Esophagus squamous epithelium (tissue), 5 donors: ENCODE data around the gene THADA. TPM values are rescaled to one million over a fixed set of nuclear protein-coding genes. Genes with fewer than 3 reads are reported as not detected.

Experiments
- DNase-seq: peaks from one replicate; lab custom pipeline; 2025; lab: John Stamatoyannopoulos, UW
- H3K27ac ChIP-seq, 4 donors: fragments of 200-600 bp; sonication (generic); one replicate each; pipeline ENCODE4 v1.5.1; 2016 to 2019; ENCODE audit warnings: mild to moderate bottlenecking in 1 of 4
- H3K27me3 ChIP-seq, 4 donors: fragments of 200-600 bp; sonication (generic); 1 replicate in 3 of 4; 2 replicates in 1 of 4; pipeline versions ENCODE4 v1.5.1 to v1.6.0; 2017 to 2021; ENCODE audit warnings: antibody characterized with exemption in 1 of 4
- H3K36me3 ChIP-seq, 3 donors: fragments of 200-600 bp; sonication (generic); one replicate each; pipeline ENCODE4 v1.5.1; 2016 to 2019
- H3K4me1 ChIP-seq, 3 donors: fragments of 200-600 bp; sonication (generic); one replicate each; pipeline ENCODE4 v1.5.1; 2017 to 2019
- H3K4me3 ChIP-seq, 4 donors: fragments of 200-600 bp; sonication (generic); 1 replicate in 3 of 4; 2 replicates in 1 of 4; pipeline ENCODE4 v1.5.1; 2016 to 2019; ENCODE audit warnings: mild to moderate bottlenecking in 2 of 4, moderate library complexity in 1 of 4
- H3K9me3 ChIP-seq, 3 donors: fragments of 200-600 bp; sonication (generic); one replicate each; pipeline ENCODE4 v1.5.1; 2016 to 2019
- POLR2A ChIP-seq, 4 donors: fragments of 450-650 bp; IDR thresholded peaks; one replicate each; pipeline ENCODE4 v1.6.1; 2017; ENCODE audit warnings: antibody characterized with exemption in 4 of 4, mild to moderate bottlenecking in 4 of 4, moderate library complexity in 3 of 4
- WGBS, 2 donors: methylation state at CpG; one replicate each; pipeline ENCODE4 v1.1.5; 2018; 5-methylcytosine and 5-hydroxymethylcytosine counted together
- intact Hi-C: fragments of 100-400 bp; cut with DNase I; formaldehyde crosslinking; loops from one replicate; pipeline ENCODE4 v1.15.0; 2022
- total RNA-seq, 4 donors: library from RNA; depleted of rRNA; stranded (reverse); fragments of >200 nt; gene quantifications; one replicate each; pipeline ENCODE4 v1.1.0, GENCODE V29; 2016
- TF ChIP-seq, protein P1 (sequence below), 6 experiments: fragments of 450-650 bp in 4 of 6; fragments of 200-600 bp in 2 of 6; sonication (generic) in 2 of 6; IDR thresholded peaks; one replicate each; pipeline ENCODE4 v1.5.1; 2016 to 2019; ENCODE audit warnings: antibody characterized with exemption in 6 of 6, mild to moderate bottlenecking in 4 of 6, moderate library complexity in 4 of 6
- donor health status: DM: yes; HTN: yes; CAD: no.

The THADA gene
- total RNA-seq, 4 donors from 2014 or later: 14.0 to 32.2 (median 21.0) TPM

DNA sequence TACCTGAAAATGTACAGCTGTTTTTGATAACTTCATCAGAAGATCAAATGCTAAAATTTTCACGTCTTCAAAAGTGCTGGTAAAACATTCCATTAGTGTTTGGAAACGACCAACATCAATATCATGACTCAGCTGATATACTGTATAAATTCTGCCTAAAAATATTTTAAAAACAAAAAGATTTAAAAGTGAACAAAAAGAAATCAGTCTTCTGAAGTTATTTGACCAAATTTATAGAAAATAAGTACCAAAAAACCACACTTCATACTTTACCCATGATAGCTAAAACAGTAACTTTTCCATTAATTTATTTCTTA is 35.6 kb downstream of the THADA start:
- intact Hi-C loops: no loop called here
- H3K4me3 ChIP-seq: no peak overlapping the region
- H3K36me3 ChIP-seq: peaks cover 0 to 84% (median 4%) of the 10 kb centered on the region in 3 donors
- H3K4me1 ChIP-seq: no peaks in the 10 kb centered on the region
- H3K9me3 ChIP-seq: no peaks in the 10 kb centered on the region
- 75% methylated on average over 2 of the region's 2 CpGs for WGBS, 2 donors
- H3K27me3 ChIP-seq: no peaks in the 10 kb centered on the region
- no peak overlapping the region for H3K27ac ChIP-seq
- no peak for DNase-seq
- TF ChIP-seq, protein P1, sequence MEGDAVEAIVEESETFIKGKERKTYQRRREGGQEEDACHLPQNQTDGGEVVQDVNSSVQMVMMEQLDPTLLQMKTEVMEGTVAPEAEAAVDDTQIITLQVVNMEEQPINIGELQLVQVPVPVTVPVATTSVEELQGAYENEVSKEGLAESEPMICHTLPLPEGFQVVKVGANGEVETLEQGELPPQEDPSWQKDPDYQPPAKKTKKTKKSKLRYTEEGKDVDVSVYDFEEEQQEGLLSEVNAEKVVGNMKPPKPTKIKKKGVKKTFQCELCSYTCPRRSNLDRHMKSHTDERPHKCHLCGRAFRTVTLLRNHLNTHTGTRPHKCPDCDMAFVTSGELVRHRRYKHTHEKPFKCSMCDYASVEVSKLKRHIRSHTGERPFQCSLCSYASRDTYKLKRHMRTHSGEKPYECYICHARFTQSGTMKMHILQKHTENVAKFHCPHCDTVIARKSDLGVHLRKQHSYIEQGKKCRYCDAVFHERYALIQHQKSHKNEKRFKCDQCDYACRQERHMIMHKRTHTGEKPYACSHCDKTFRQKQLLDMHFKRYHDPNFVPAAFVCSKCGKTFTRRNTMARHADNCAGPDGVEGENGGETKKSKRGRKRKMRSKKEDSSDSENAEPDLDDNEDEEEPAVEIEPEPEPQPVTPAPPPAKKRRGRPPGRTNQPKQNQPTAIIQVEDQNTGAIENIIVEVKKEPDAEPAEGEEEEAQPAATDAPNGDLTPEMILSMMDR (IDR thresholded peaks at IDR 0.05): no peak
- no peak for TF ChIP-seq POLR2A (IDR thresholded peaks at IDR 0.05)

DNA sequence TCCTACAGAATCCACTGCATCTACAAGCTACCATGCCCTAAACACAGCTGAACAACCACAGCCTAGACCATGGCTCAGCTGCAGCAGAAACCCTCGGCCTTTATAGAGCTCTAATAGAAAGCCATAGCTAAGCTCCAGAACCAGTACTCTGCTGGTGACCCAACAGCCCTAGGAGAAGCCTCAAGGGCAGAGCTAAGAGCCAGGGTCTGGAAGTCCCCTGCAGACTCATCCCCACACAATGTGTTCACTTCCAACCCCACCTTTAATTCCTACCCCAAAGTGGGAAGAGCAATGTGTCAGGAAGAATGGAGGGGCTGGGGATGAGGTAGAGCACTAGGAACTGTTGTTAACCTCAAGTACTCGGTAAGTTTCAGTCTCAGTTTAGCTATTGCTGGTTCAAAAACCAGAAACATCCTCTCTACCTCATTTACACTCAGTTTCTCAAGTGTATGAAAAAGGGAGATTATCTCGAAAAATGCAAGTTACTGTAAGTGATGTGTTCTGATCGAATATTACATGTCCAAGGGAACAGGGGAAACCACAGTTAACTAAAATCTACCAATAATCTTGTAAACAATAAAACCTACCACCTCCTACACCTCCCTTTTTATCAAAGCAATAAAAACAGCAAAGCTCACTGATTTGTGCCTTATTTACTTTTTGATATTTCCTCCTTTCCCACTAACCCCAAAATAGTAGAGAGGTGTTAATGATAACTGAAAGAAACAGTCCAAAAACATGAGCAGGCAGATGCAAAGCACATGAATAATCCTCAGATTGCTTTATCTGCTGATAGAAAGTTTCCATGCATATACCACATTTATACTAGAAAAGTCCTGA is 36.2 kb downstream of the THADA start:
- H3K4me3 ChIP-seq: no peak overlapping the region
- no peaks in the 10 kb centered on the region for H3K27me3 ChIP-seq
- 83 to 92% methylated on average over 3 to 4 of the region's 4 CpGs for WGBS, 2 donors
- intact Hi-C loops: no loop called here
- no peaks in the 10 kb centered on the region for H3K9me3 ChIP-seq
- no peaks in the 10 kb centered on the region for H3K4me1 ChIP-seq
- no peak for DNase-seq
- peak overlapping the region in 1 of 4 donors; percentile 11 for H3K27ac ChIP-seq
- peaks cover 0 to 84% (median 7%) of the 10 kb centered on the region in 3 donors for H3K36me3 ChIP-seq
- TF ChIP-seq POLR2A (IDR thresholded peaks at IDR 0.05): no peak
- TF ChIP-seq, protein P1 (IDR thresholded peaks at IDR 0.05): no peak

DNA sequence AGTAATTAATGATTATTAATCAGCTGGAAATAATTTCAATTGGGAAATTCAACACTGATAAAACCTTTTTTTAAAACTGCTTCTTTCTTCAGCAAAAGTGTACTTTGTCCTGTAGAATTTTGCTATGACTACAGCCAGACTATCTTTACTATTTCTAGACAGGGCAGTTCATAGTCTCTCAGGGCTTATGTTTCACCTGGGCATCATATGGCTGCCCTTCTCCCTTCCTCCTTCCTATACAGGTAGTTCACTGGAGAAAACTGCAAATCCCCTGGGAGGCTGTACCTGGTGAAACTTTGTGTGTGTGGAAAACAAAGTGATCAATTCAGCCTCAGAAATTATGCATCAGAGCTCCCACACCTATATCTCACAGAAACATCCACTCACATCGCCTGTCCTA is 38.6 kb downstream of the THADA start:
- H3K9me3 ChIP-seq: no peaks in the 10 kb centered on the region
- H3K27ac ChIP-seq: no peak overlapping the region
- intact Hi-C loops: no loop called here
- H3K27me3 ChIP-seq: no peaks in the 10 kb centered on the region
- H3K4me3 ChIP-seq: no peak overlapping the region
- no peak for DNase-seq
- no peaks in the 10 kb centered on the region for H3K4me1 ChIP-seq
- WGBS, 2 donors: 90 to 100% methylated on average over 1 of the region's 1 CpG
- H3K36me3 ChIP-seq: peaks cover 0 to 96% (median 6%) of the 10 kb centered on the region in 3 donors
- TF ChIP-seq, protein P1 (IDR thresholded peaks at IDR 0.05): no peak

DNA sequence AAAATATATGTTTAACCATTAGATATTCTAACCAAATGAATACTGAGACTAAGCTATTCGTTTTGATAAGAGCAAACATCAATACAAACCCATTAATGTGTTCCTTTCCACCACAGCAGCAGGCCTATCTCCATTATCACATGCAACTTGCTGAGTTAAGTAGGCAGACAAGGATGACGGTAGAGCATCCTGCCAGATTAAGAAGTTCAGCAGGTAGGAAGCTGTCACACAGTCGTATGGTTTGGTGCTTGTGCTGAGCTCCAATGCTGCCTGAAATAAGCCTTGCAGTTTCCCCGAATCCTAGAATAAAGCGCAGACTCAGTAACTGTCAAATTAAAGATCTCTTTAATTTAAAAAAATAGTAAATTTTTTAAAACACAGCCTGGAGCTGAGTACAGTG is 39.6 kb downstream of the THADA start:
- Histone ChIP-seq H3K4me1 (no peaks in the 10 kb centered on the region), H3K4me3 (no peak overlapping the region), H3K27ac (no peak overlapping the region), H3K9me3 (no peaks in the 10 kb centered on the region), H3K36me3 (peaks cover 0 to 97% (median 3%) of the 10 kb centered on the region in 3 donors), H3K27me3 (no peaks in the 10 kb centered on the region)
- WGBS, 2 donors: 93 to 97% methylated on average over 5 of the region's 5 CpGs
- no peak for DNase-seq
- intact Hi-C loops: no loop called here
- TF ChIP-seq, protein P1 (IDR thresholded peaks at IDR 0.05): no peak
- no peak for TF ChIP-seq POLR2A (IDR thresholded peaks at IDR 0.05)

DNA sequence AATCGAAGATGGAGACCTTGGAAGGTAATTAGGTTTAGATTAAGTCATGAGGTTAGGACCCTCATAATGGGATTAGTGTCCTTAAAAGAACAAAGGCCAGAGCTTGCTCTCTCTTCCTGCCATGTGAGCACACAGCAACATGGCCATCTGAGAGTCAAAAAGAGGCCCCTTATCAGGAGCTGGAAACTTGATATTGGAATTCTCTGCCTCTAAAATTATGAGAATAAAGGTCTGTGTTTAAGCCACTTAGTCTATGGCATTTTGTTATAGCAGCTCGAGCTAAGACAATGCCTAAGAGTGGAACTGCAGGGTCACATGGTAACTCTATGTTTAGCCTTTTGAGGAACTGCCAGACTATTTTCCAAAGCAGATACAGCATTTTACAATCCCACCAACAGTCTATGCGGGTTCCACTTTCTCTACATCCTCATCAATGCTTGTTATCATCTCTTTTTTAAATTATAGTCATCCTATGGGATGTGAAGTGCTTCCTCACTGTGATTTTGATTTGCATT is 42.4 kb downstream of the THADA start:
- Histone ChIP-seq H3K9me3 (no peaks in the 10 kb centered on the region), H3K4me1 (no peaks in the 10 kb centered on the region), H3K27me3 (no peaks in the 10 kb centered on the region), H3K4me3 (no peak overlapping the region), H3K36me3 (peaks cover 0 to 99% (median 9%) of the 10 kb centered on the region in 3 donors), H3K27ac (no peak overlapping the region)
- WGBS, 2 donors: 66 to 78% methylated on average over 3 of the region's 3 CpGs
- intact Hi-C loops: no loop called here
- DNase-seq: no peak
- no peak for TF ChIP-seq POLR2A (IDR thresholded peaks at IDR 0.05)
- TF ChIP-seq, protein P1 (IDR thresholded peaks at IDR 0.05): no peak
